Right cardiac atrium (tissue), 5 donors: ENCODE results near the gene PITPNM1. TPM values are rescaled to one million over a fixed set of nuclear protein-coding genes. Genes with fewer than 3 reads are reported as not detected.
A peak's percentile ranks its signal among the peaks of the same experiment; 100 is the strongest.

ENCODE experiments used
- ATAC-seq, 2 donors: fragments of 200-7000 bp; cut with Tn5 transposase; one replicate each; pipeline versions ENCODE4 v1.8.0 to v1.9.1; 2020; ENCODE audit warnings: moderate library complexity in 2 of 2, mild to moderate bottlenecking in 1 of 2
- DNase-seq, 3 donors: peaks; one replicate each; pipeline ENCODE4 v3.0.0-alpha.2; 2020
- H3K27ac ChIP-seq: one replicate; pipeline ENCODE4 v1.5.1; 2013; ENCODE audit warnings: mild to moderate bottlenecking, low read length, control low read depth, moderate library complexity
- H3K27me3 ChIP-seq: one replicate; pipeline ENCODE4 v1.6.1; 2013; ENCODE audit not compliant: control insufficient read depth, insufficient read depth
- H3K4me1 ChIP-seq: one replicate; pipeline ENCODE4 v1.6.1; 2013; ENCODE audit warnings: low read length; ENCODE audit not compliant: control insufficient read depth, insufficient read depth
- H3K4me3 ChIP-seq: one replicate; pipeline ENCODE4 v1.5.1; 2013; ENCODE audit warnings: low read length, control low read depth
- H3K9me3 ChIP-seq: one replicate; pipeline ENCODE4 v1.6.1; 2013; ENCODE audit warnings: low read length; ENCODE audit not compliant: control insufficient read depth
- WGBS: extraction: QIAGEN DNeasy Blood & Tissue Kit; methylation state at CpG from one replicate; pipeline ENCODE4 v1.1.7; 2013; 5-methylcytosine and 5-hydroxymethylcytosine counted together
- intact Hi-C, 4 donors: fragments of 100-400 bp; cut with DNase I; formaldehyde crosslinking; loops; one replicate each; pipeline versions ENCODE4 v1.11.0 to v1.14.0; 2022 to 2023
- polyA plus RNA-seq: library from polyadenylated mRNA; stranded (reverse); fragments of 200-250 nt; gene quantifications from one replicate; pipeline ENCODE4 v1.2.3, GENCODE V29; 2013
- total RNA-seq, 4 donors: library from RNA; stranded (reverse); fragmentation: NEBNext Ultra II Directional; extraction: Animal tissue kit (Norgen Biotek cat#: 25700); gene quantifications; one replicate each; pipeline ENCODE4 v1.2.1, GENCODE V29; 2021
- donor health status: healthy with polysubstance abuse.
- donor health status: DM: no; HTN: yes; CAD: no.
- donor health status: DM: no; HTN: no; CAD: no.
- donor health status: DM: no; HTN: yes; CAD: no; lungs with severe emphysema.
- donor health status: DM: yes; HTN: yes; CAD: no.

Gene PITPNM1
- total and polyA plus RNA-seq, 5 donors = 13.7 to 26.3 (median 22.7) TPM

GRCh38 chr11:67463186-67463585 lies 42.0 kb downstream of the PITPNM1 start:
- Histone ChIP-seq H3K9me3 (no peaks in the 10 kb centered on the region), H3K27ac (no peak overlapping the region), H3K27me3 (no peaks in the 10 kb centered on the region), H3K4me3 (no peak overlapping the region), H3K4me1 (peaks cover 3% of the 10 kb centered on the region)
- no peak for ATAC-seq
- 91% methylated on average over 10 of the region's 10 CpGs for WGBS
- DNase-seq = peak in 2 of 3 donors; percentile 20 to 26
- intact Hi-C loops = loop anchor here in 1 of 4 donors (10.0 kb wide), 1 partner anchor 48 kb away; the partner anchor contains the start of gene CARNS1

- Histone ChIP-seq H3K4me3 (no peak overlapping the region), H3K27me3 (no peaks in the 10 kb centered on the region), H3K9me3 (no peaks in the 10 kb centered on the region), H3K4me1 (no peaks in the 10 kb centered on the region), H3K27ac (no peak overlapping the region)
- peak; percentile 6 to 37 (median 22) for DNase-seq
- intact Hi-C loops = no loop called here
- 87% methylated on average over 19 of the region's 19 CpGs for WGBS
- no peak for ATAC-seq
These were observed 46.9 kb downstream of the PITPNM1 start for GRCh38 chr11:67458266-67458665.

GRCh38 chr11:67457453-67457852 lies 47.7 kb downstream of the PITPNM1 start:
- ATAC-seq (no peak), DNase-seq (peak; percentile 7 to 44 (median 41))
- H3K4me1 ChIP-seq = no peaks in the 10 kb centered on the region
- no peak overlapping the region for H3K27ac ChIP-seq
- H3K4me3 ChIP-seq = no peak overlapping the region
- WGBS = 93% methylated on average over 12 of the region's 12 CpGs
- no peaks in the 10 kb centered on the region for H3K27me3 ChIP-seq
- intact Hi-C loops = no loop called here
- no peaks in the 10 kb centered on the region for H3K9me3 ChIP-seq

- DNase-seq (peak; percentile 9 to 56 (median 47)), ATAC-seq (no peak)
These were observed 49.0 kb downstream of the PITPNM1 start for GRCh38 chr11:67456068-67456705.

GRCh38 chr11:67455054-67455453 lies 50.1 kb downstream of the PITPNM1 start, which contains the start of gene CABP4:
TSS of gene CABP4 (plus strand) at chr11:67455354. CDS start at chr11:67455424, 70 bp downstream.
- 89% methylated on average over 3 of the region's 3 CpGs for WGBS
- intact Hi-C loops = no loop called here
- no peak for ATAC-seq

More at GRCh38 chr11:67456068-67456705, 49.0 kb downstream of the PITPNM1 start:
- Histone ChIP-seq H3K4me3 (no peak overlapping the region), H3K9me3 (no peaks in the 10 kb centered on the region), H3K4me1 (no peaks in the 10 kb centered on the region), H3K27ac (no peak overlapping the region), H3K27me3 (no peaks in the 10 kb centered on the region)
- intact Hi-C loops = no loop called here
- 75% methylated on average over 25 of the region's 25 CpGs for WGBS

GRCh38 chr11:67453816-67454732 lies 51.1 kb downstream of the PITPNM1 start:
- intact Hi-C loops = no loop called here
- H3K9me3 ChIP-seq = no peaks in the 10 kb centered on the region
- DNase-seq = peak in 2 of 3 donors; percentile 44
- no peak overlapping the region for H3K4me3 ChIP-seq
- H3K27ac ChIP-seq = no peak overlapping the region
- ATAC-seq = no peak
- 91% methylated on average over 21 of the region's 21 CpGs for WGBS
- no peaks in the 10 kb centered on the region for H3K4me1 ChIP-seq
- no peaks in the 10 kb centered on the region for H3K27me3 ChIP-seq

More at GRCh38 chr11:67455054-67455453, 50.1 kb downstream of the PITPNM1 start, which contains the start of gene CABP4:
- H3K27me3 ChIP-seq = no peaks in the 10 kb centered on the region
- no peaks in the 10 kb centered on the region for H3K4me1 ChIP-seq
- no peaks in the 10 kb centered on the region for H3K9me3 ChIP-seq
- no peak for DNase-seq
- no peak within 1 kb of the TSS for H3K4me3 ChIP-seq
- H3K27ac ChIP-seq = no peak within 1 kb of the TSS

- ATAC-seq = peak; percentile 61 to 62
- H3K27ac ChIP-seq = no peak within 1 kb of the TSS
- peak; percentile 56 to 83 (median 83) for DNase-seq
- no peak within 1 kb of the TSS for H3K4me3 ChIP-seq
- no peaks in the 10 kb centered on the region for H3K27me3 ChIP-seq
- intact Hi-C loops = no loop called here
- H3K4me1 ChIP-seq = no peaks in the 10 kb centered on the region
- 66% methylated on average over 33 of the region's 33 CpGs for WGBS
- H3K9me3 ChIP-seq = no peaks in the 10 kb centered on the region
These were observed 52.8 kb downstream of the PITPNM1 start, which contains the start of gene GPR152 for GRCh38 chr11:67452141-67452952. TSS of gene GPR152 (minus strand) at chr11:67452729. CDS start at chr11:67452724, 5 bp downstream.

DNA sequence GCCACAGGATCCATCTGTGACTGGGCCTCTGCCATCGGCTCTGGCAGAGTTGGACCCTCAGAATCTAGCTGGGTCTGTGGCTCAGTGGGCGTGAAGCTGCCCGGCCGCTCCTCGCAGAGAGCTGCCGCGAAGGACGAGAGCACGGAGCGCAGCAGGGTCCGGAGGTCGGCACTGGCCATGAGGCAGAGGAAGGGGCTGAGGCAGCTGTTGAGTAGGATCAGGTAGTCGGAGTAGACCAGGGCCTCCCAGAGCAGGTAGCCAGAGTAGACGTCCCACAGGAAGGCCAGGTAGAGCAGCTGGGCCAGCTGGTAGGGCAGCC lies 53.5 kb downstream of the PITPNM1 start:
- no peak overlapping the region for H3K27ac ChIP-seq
- no peaks in the 10 kb centered on the region for H3K27me3 ChIP-seq
- intact Hi-C loops = no loop called here
- no peaks in the 10 kb centered on the region for H3K9me3 ChIP-seq
- no peaks in the 10 kb centered on the region for H3K4me1 ChIP-seq
- DNase-seq = peak in 1 of 3 donors; percentile 53
- no peak for ATAC-seq
- 91% methylated on average over 14 of the region's 14 CpGs for WGBS
- H3K4me3 ChIP-seq = no peak overlapping the region

GRCh38 chr11:67450796-67451657 lies 54.1 kb downstream of the PITPNM1 start:
- H3K9me3 ChIP-seq = no peaks in the 10 kb centered on the region
- H3K27ac ChIP-seq = no peak overlapping the region
- no peak for ATAC-seq
- peak in 2 of 3 donors; percentile 34 to 58 for DNase-seq
- intact Hi-C loops = no loop called here
- H3K4me3 ChIP-seq = no peak overlapping the region
- no peaks in the 10 kb centered on the region for H3K27me3 ChIP-seq
- no peaks in the 10 kb centered on the region for H3K4me1 ChIP-seq
- WGBS = 89% methylated on average over 25 of the region's 25 CpGs
